Body of pancreas (tissue), 4 donors: Measurements from ENCODE around the gene TUBA1A. TPM values are rescaled to one million over a fixed set of nuclear protein-coding genes. Genes with fewer than 3 reads are reported as not detected.
"Not testable (repeated sequence)": the region's sequence is repeated elsewhere in the genome, so short reads cannot be mapped to it uniquely, and the experiment has no call there.

Experiments used
- ATAC-seq: fragments of 150-250 bp; one replicate; pipeline ENCODE4 v1.9.1; 2016
- DNase-seq, 4 donors: peaks; one replicate each; pipeline ENCODE4 v3.0.0-alpha.2; 2019
- H3K27ac ChIP-seq, 4 donors: fragments of 200-600 bp; sonication (generic); 1 replicate in 3 of 4; 2 replicates in 1 of 4; pipeline versions ENCODE4 v1.5.1 to v1.6.1; 2016 to 2019; ENCODE audit warnings: mild to moderate bottlenecking in 1 of 4, mixed read lengths in 1 of 4, moderate library complexity in 1 of 4
- H3K27me3 ChIP-seq, 2 donors: fragments of 200-600 bp; sonication (generic); one replicate each; pipeline ENCODE4 v1.6.0; 2016; ENCODE audit warnings: mild to moderate bottlenecking in 1 of 2
- H3K36me3 ChIP-seq, 2 donors: fragments of 200-600 bp; sonication (generic); replicated peaks in 1 of 2; 2 replicates each; pipeline ENCODE4 v1.5.1; 2016; ENCODE audit warnings: low read depth in 2 of 2; ENCODE audit not compliant: insufficient read depth in 1 of 2
- H3K4me1 ChIP-seq: fragments of 200-600 bp; sonication (generic); one replicate; pipeline ENCODE4 v1.6.0; 2016
- H3K4me3 ChIP-seq, 2 donors: fragments of 200-600 bp; sonication (generic); 1 replicate in 1 of 2; 2 replicates in 1 of 2; pipeline ENCODE4 v1.5.1; 2016 to 2019
- H3K9me3 ChIP-seq, 3 donors: fragments of 200-600 bp; sonication (generic); 1 replicate in 2 of 3; 2 replicates in 1 of 3; pipeline ENCODE4 v1.5.1; 2016
- POLR2A ChIP-seq, 3 donors: fragments of 450-650 bp; IDR thresholded peaks; one replicate each; pipeline ENCODE4 v1.6.1; 2016; ENCODE audit warnings: antibody characterized with exemption in 3 of 3, mild to moderate bottlenecking in 2 of 3
- WGBS, 2 donors: methylation state at CpG; one replicate each; pipeline ENCODE4 v1.1.5; 2017; 5-methylcytosine and 5-hydroxymethylcytosine counted together
- intact Hi-C: fragments of 100-400 bp; cut with DNase I; formaldehyde crosslinking; loops from one replicate; pipeline ENCODE4 v1.15.1; 2023
- total RNA-seq, 2 donors: library from RNA; depleted of rRNA; stranded (reverse); fragments of >200 nt; gene quantifications; one replicate each; pipeline ENCODE4 v1.1.0, GENCODE V29; 2016
- TF ChIP-seq, protein P1 (sequence below), 7 experiments: fragments of 450-650 bp in 4 of 7; fragments of 200-600 bp in 3 of 7; sonication (generic) in 3 of 7; IDR thresholded peaks; one replicate each; pipeline ENCODE4 v1.5.1; 2016 to 2019; ENCODE audit warnings: antibody characterized with exemption in 7 of 7

TUBA1A gene
- total RNA-seq, 2 donors from 2014 or later: 36.6 to 44.5 TPM

DNA sequence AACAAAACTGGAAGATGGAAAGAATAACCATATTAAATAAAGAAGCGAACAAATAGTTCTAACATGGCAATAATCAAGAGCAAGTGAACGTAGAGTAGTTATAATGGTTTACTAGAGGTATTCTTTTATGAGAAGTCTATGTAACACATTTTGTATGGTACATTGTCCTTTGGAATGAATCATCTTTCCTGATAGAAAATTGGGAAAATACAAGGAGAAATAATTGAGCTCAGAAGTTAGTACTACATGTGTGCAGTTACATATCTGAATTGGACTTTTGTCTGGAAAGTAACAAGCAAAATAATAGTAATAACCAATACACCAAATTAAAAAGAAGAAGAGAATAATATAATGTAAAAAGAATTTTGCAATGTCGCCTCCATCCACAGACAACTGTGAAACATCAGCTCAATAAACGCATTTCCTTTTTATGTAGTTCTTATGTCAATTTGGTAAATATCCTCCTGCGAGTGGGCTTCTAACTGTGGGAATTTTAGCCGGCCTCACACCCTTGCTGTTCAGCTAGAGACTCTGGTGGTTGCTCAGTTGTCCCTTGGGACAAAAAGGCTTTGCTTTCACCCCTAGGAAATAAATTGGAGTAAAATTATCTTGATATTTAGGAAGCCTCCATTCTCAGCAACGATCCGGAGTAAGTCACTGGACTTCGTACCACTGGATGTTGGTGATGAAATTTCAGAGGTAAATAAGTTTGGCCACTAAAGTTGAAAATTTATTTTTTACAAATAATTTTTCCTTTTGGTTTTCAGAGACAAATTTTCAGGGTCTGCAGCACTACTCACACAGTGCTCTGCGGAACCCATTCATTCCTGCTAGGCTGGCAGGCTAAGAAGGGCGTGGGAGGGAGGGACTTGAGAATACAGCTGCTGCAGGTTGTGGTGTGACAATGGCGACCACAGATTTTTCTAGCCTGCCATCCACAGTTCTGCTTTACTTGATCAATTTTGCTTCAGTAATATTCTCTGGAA is 1.1 kb upstream of the TUBA1A start:
- 71 to 72% methylated on average over 12 of the region's 12 CpGs for WGBS, 2 donors
- peaks cover 0 to 2% of the 10 kb centered on the region in 2 donors for H3K36me3 ChIP-seq
- peaks cover 5% of the 10 kb centered on the region for H3K4me1 ChIP-seq
- peaks cover 0 to 3% (median 0%) of the 10 kb centered on the region in 3 donors for H3K9me3 ChIP-seq
- no peak for TF ChIP-seq POLR2A (IDR thresholded peaks at IDR 0.05)
- TF ChIP-seq, protein P1, sequence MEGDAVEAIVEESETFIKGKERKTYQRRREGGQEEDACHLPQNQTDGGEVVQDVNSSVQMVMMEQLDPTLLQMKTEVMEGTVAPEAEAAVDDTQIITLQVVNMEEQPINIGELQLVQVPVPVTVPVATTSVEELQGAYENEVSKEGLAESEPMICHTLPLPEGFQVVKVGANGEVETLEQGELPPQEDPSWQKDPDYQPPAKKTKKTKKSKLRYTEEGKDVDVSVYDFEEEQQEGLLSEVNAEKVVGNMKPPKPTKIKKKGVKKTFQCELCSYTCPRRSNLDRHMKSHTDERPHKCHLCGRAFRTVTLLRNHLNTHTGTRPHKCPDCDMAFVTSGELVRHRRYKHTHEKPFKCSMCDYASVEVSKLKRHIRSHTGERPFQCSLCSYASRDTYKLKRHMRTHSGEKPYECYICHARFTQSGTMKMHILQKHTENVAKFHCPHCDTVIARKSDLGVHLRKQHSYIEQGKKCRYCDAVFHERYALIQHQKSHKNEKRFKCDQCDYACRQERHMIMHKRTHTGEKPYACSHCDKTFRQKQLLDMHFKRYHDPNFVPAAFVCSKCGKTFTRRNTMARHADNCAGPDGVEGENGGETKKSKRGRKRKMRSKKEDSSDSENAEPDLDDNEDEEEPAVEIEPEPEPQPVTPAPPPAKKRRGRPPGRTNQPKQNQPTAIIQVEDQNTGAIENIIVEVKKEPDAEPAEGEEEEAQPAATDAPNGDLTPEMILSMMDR (IDR thresholded peaks at IDR 0.05): no peak
- H3K4me3 ChIP-seq: no peak overlapping the region
- ATAC-seq (no peak), DNase-seq (no peak)
- intact Hi-C loops: no loop called here
- peak overlapping the region in 2 of 4 donors; percentile 84 to 95 for H3K27ac ChIP-seq
- H3K27me3 ChIP-seq: no peaks in the 10 kb centered on the region

DNA sequence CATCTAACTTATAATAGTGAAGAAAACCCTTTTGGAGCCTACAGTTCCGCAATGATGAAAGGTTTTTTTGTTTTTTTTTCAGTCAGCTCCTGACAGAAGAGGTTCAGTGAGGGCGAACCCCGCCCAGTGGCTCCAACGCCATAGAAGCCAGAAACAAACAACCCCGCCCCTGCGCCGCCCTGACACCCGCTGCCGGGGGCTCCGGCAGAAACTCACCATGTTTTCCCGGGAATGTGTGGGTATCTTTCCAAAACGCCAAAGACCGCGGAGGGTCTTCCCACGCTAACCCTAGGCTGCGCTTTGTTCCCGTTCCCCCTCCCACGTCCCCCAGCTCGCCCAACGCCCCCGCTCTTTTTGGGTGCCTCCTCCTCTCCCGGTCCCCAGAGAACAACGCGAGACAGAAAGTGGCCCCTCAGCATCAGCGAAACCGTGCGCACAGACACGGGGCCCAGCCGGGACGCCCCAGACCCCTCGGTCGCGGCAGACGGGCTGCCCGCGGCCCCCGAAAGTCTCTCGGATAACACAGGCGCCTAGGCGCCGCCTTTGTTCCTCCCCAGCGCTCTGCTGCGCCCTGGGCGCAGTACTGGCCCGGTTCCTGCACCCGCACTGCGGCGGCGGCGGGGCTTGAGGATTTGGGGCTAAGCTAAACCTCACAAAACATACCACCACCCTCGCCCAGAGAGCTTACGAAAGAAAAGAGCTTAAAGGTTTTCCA is 522 bp downstream of the TUBA1A start:
- Histone ChIP-seq H3K9me3 (peaks cover 0 to 3% (median 0%) of the 10 kb centered on the region in 3 donors), H3K36me3 (peaks cover 0 to 2% of the 10 kb centered on the region in 2 donors), H3K27me3 (no peaks in the 10 kb centered on the region), H3K4me1 (peaks cover 5% of the 10 kb centered on the region), H3K4me3 (peak overlapping the region; percentile 35 to 76), H3K27ac (peak overlapping the region; percentile 41 to 95 (median 85))
- DNase-seq (peak; percentile 47 to 74 (median 61)), ATAC-seq (peak; percentile 55)
- intact Hi-C loops: no loop called here
- WGBS, 2 donors: 0% methylated on average over 17 to 51 of the region's 52 CpGs
- TF ChIP-seq, protein P1 (IDR thresholded peaks at IDR 0.05): no peak
- no peak for TF ChIP-seq POLR2A (IDR thresholded peaks at IDR 0.05)

DNA sequence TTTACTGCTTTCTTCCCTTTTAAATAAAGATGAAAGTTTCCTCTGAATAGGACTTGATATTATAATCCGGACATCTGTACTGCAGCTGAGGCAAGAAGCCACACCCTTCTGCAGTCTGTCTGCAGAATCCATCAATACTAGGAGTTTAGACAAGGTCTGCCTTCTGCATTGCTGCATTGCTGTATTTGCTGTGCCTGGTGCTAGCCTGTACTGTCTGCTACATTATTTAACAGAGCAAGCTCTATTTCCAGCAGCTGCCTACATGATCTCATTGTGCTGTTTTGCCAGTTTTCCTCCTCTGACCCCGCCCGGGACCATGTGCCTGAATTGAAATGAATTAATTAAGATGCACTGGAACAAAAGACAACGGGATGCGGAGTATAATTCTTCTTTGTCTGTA is 1.7 kb downstream of the TUBA1A start:
- peak in 3 of 4 donors; percentile 10 to 17 (median 13) for DNase-seq
- H3K27me3 ChIP-seq: no peaks in the 10 kb centered on the region
- 37 to 41% methylated on average over 5 of the region's 5 CpGs for WGBS, 2 donors
- no peak overlapping the region for H3K4me3 ChIP-seq
- intact Hi-C loops: no loop called here
- ATAC-seq: no peak
- H3K9me3 ChIP-seq: peaks cover 0 to 3% (median 0%) of the 10 kb centered on the region in 3 donors
- peak overlapping the region in 1 of 4 donors; percentile 95 for H3K27ac ChIP-seq
- peaks cover 5% of the 10 kb centered on the region for H3K4me1 ChIP-seq
- TF ChIP-seq, protein P1 (IDR thresholded peaks at IDR 0.05): no peak
- no peak for TF ChIP-seq POLR2A (IDR thresholded peaks at IDR 0.05)
- H3K36me3 ChIP-seq: peaks cover 0 to 2% of the 10 kb centered on the region in 2 donors

DNA sequence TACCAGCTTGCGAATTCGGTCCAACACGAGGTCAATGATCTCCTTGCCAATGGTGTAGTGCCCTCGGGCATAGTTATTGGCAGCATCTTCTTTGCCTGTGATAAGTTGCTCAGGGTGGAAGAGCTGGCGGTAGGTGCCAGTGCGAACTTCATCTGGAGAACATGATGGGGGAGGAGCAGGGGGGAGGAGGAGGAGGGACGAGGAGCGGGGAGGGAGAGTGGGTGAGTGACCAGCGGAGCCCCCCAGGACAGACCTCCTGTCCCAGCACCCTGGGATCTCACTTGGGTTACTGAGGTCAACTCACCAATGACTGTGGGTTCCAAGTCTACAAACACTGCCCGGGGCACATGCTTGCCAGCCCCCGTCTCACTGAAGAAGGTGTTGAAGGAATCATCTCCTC is 2.6 kb downstream of the TUBA1A start:
- H3K4me3 ChIP-seq, DNase-seq, intact Hi-C loops, H3K36me3 ChIP-seq, H3K4me1 ChIP-seq, H3K27me3 ChIP-seq, H3K9me3 ChIP-seq, ATAC-seq, H3K27ac ChIP-seq: not testable (repeated sequence)
- 69 to 78% methylated on average over 10 to 11 of the region's 11 CpGs for WGBS, 2 donors

DNA sequence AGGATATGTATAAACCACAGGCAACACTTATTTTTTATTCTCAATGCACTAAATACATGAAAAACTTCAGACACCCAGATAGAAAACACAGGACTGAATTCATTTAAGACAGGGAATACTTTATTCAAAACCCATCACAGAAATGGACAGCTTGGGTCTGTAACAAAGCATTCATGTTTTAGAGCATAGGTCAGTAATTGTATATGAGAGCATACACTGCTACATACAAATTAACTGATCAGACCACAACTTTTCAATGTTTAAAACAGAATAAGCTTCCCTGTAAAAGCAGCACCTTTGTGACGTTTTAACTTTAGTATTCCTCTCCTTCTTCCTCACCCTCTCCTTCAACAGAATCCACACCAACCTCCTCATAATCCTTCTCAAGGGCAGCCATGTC is 4.2 kb downstream of the TUBA1A start:
- H3K4me3 ChIP-seq, intact Hi-C loops, H3K36me3 ChIP-seq, H3K27me3 ChIP-seq, ATAC-seq, H3K27ac ChIP-seq, DNase-seq, H3K4me1 ChIP-seq, H3K9me3 ChIP-seq: not testable (repeated sequence)
- WGBS, 2 donors: 53 to 68% methylated on average over 1 of the region's 1 CpG

DNA sequence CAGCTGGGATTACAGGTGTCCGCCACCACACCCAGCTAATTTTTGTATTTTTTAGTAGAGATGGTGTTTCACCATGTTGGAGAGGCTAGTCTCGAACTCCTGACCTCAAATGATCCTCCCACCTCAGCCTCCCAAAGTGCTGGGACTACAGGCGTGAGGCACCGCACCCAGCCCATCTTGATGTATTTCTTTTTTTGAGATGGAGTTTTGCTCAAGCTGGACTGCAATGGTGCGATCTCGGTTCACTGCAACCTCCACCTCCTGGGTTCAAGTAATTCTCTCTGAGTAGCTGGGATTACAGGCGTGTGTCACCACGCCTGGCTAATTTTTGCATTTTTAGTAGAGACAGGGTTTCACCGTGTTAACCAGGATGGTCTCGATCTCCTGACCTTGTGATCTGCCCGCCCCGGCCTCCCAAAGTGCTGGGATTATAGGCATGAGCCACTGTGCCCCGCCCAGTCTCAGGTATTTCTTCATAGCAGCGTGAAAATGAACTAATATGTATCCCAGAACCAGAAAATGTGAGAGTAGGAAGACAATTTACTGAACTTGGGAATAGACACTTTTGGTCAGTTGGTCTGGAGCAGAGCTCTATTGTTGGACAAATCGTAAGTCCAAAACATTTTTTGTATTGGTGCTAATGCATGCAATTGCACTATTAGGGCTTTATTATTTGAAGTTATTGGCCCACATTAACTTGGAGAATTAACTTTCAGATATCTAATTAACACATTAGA is 5.5 kb downstream of the TUBA1A start:
- H3K36me3 ChIP-seq, H3K9me3 ChIP-seq, DNase-seq, H3K4me1 ChIP-seq, H3K27ac ChIP-seq, intact Hi-C loops, H3K27me3 ChIP-seq, H3K4me3 ChIP-seq, ATAC-seq: not testable (repeated sequence)
- 80 to 84% methylated on average over 15 of the region's 15 CpGs for WGBS, 2 donors
